Measurements from ENCODE around the gene CDH12.

The CDH12 gene

DNA sequence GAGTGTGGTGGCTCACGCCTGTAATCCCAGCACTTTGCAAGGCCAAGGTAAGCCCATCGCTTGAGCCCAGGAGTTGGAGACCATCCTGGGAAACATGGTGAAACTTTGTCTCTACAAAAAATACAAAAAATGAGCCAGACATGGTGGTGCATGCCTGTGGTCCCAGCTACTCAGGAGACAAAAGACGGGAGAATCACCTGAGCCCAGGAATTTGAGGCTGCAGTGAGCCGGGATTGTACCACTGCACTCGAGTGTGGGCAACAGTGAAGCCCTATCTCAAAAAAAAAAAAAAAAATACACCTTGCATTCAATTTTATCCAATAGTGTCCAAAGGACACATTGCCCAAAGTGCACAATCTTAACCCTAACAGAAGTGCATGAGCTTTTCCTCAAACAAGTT, 372.8 kb downstream of the CDH12 start:
- DNase-seq (ENCODE audit: low read depth in 1 of 2, low spot score in 1 of 2) = no peak
- no peak for TF ChIP-seq POLR2AphosphoS5 (IDR thresholded peaks at IDR 0.05; ENCODE audit: low read depth)
- no peak for TF ChIP-seq GABPA (IDR thresholded peaks at IDR 0.05; ENCODE audit: low read depth)
- TF ChIP-seq, protein P1, sequence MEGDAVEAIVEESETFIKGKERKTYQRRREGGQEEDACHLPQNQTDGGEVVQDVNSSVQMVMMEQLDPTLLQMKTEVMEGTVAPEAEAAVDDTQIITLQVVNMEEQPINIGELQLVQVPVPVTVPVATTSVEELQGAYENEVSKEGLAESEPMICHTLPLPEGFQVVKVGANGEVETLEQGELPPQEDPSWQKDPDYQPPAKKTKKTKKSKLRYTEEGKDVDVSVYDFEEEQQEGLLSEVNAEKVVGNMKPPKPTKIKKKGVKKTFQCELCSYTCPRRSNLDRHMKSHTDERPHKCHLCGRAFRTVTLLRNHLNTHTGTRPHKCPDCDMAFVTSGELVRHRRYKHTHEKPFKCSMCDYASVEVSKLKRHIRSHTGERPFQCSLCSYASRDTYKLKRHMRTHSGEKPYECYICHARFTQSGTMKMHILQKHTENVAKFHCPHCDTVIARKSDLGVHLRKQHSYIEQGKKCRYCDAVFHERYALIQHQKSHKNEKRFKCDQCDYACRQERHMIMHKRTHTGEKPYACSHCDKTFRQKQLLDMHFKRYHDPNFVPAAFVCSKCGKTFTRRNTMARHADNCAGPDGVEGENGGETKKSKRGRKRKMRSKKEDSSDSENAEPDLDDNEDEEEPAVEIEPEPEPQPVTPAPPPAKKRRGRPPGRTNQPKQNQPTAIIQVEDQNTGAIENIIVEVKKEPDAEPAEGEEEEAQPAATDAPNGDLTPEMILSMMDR (IDR thresholded peaks at IDR 0.05; ENCODE audit: insufficient read depth, low read length) = no peak
- TF ChIP-seq SPI1 (IDR thresholded peaks at IDR 0.05; ENCODE audit: borderline replicate concordance, low read depth) = no peak
- TF ChIP-seq, protein P2, sequence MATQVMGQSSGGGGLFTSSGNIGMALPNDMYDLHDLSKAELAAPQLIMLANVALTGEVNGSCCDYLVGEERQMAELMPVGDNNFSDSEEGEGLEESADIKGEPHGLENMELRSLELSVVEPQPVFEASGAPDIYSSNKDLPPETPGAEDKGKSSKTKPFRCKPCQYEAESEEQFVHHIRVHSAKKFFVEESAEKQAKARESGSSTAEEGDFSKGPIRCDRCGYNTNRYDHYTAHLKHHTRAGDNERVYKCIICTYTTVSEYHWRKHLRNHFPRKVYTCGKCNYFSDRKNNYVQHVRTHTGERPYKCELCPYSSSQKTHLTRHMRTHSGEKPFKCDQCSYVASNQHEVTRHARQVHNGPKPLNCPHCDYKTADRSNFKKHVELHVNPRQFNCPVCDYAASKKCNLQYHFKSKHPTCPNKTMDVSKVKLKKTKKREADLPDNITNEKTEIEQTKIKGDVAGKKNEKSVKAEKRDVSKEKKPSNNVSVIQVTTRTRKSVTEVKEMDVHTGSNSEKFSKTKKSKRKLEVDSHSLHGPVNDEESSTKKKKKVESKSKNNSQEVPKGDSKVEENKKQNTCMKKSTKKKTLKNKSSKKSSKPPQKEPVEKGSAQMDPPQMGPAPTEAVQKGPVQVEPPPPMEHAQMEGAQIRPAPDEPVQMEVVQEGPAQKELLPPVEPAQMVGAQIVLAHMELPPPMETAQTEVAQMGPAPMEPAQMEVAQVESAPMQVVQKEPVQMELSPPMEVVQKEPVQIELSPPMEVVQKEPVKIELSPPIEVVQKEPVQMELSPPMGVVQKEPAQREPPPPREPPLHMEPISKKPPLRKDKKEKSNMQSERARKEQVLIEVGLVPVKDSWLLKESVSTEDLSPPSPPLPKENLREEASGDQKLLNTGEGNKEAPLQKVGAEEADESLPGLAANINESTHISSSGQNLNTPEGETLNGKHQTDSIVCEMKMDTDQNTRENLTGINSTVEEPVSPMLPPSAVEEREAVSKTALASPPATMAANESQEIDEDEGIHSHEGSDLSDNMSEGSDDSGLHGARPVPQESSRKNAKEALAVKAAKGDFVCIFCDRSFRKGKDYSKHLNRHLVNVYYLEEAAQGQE (IDR thresholded peaks at IDR 0.05; ENCODE audit: insufficient replicate concordance, low read depth) = no peak
- Histone ChIP-seq H3K27ac (replicated peaks) (no peak overlapping the region), H3K27me3 (ENCODE audit: insufficient read depth, poor library complexity, severe bottlenecking) (no peaks in the 10 kb centered on the region), H3K4me3 (replicated peaks; ENCODE audit: insufficient read depth, low read length) (no peak overlapping the region)

DNA sequence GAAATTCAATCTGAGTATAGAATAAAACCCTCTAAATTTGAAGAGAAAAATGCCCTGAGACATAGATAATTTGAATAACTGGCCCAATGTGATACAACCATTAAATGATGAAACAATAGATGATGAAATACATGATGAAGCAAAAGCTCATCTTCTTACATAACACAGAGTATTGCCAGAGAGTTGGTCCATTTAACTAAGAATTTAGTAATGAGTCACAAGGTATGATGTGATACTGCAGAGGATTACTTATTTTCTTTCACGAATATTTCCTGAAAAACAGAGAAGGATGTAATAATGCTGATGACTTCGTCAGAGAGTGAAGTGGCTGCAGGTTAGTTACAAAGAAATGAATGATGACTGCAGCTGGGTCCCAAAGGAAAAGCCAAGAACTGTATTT, 379.3 kb downstream of the CDH12 start:
- Histone ChIP-seq H3K4me3 (replicated peaks; ENCODE audit: insufficient read depth, low read length) (no peak overlapping the region), H3K27me3 (ENCODE audit: insufficient read depth, poor library complexity, severe bottlenecking) (no peaks in the 10 kb centered on the region), H3K27ac (replicated peaks) (no peak overlapping the region)
- DNase-seq (ENCODE audit: low read depth in 1 of 2, low spot score in 1 of 2) = peak in 1 of 2 experiments; percentile 18
- TF ChIP-seq GABPA (IDR thresholded peaks at IDR 0.05; ENCODE audit: low read depth) (no peak), SPI1 (IDR thresholded peaks at IDR 0.05; ENCODE audit: borderline replicate concordance, low read depth) (no peak), POLR2AphosphoS5 (IDR thresholded peaks at IDR 0.05; ENCODE audit: low read depth) (no peak)
- TF ChIP-seq, protein P2 (IDR thresholded peaks at IDR 0.05; ENCODE audit: insufficient replicate concordance, low read depth) = no peak
- TF ChIP-seq, protein P1 (IDR thresholded peaks at IDR 0.05; ENCODE audit: insufficient read depth, low read length) = no peak

GRCh38 chr5:22471154-22471553, 382.0 kb downstream of the CDH12 start:
- no peaks in the 10 kb centered on the region for H3K27me3 ChIP-seq (ENCODE audit: insufficient read depth, poor library complexity, severe bottlenecking)
- TF ChIP-seq SPI1 (IDR thresholded peaks at IDR 0.05; ENCODE audit: borderline replicate concordance, low read depth) = no peak
- TF ChIP-seq, protein P1 (IDR thresholded peaks at IDR 0.05; ENCODE audit: insufficient read depth, low read length) = no peak
- DNase-seq (ENCODE audit: low read depth in 1 of 2, low spot score in 1 of 2) = no peak
- no peak overlapping the region for H3K4me3 ChIP-seq (replicated peaks; ENCODE audit: insufficient read depth, low read length)
- H3K27ac ChIP-seq (replicated peaks) = no peak overlapping the region

GRCh38 chr5:22470408-22470807, 382.7 kb downstream of the CDH12 start:
- DNase-seq (ENCODE audit: low read depth in 1 of 2, low spot score in 1 of 2) = no peak
- Histone ChIP-seq H3K4me3 (replicated peaks; ENCODE audit: insufficient read depth, low read length) (no peak overlapping the region), H3K27ac (replicated peaks) (no peak overlapping the region), H3K27me3 (ENCODE audit: insufficient read depth, poor library complexity, severe bottlenecking) (no peaks in the 10 kb centered on the region)
- TF ChIP-seq SPI1 (IDR thresholded peaks at IDR 0.05; ENCODE audit: borderline replicate concordance, low read depth) = no peak
- TF ChIP-seq, protein P1 (IDR thresholded peaks at IDR 0.05; ENCODE audit: insufficient read depth, low read length) = no peak
- TF ChIP-seq, protein P2 (IDR thresholded peaks at IDR 0.05; ENCODE audit: insufficient replicate concordance, low read depth) = no peak
- TF ChIP-seq POLR2AphosphoS5 (IDR thresholded peaks at IDR 0.05; ENCODE audit: low read depth) = no peak
- TF ChIP-seq GABPA (IDR thresholded peaks at IDR 0.05; ENCODE audit: low read depth) = no peak
